GM12873 (cell line): Measurements from ENCODE around the gene MIOX.

Experiments
- CTCF ChIP-seq: IDR thresholded peaks from 2 replicates; pipeline ENCODE4 v1.5.1; 2012; ENCODE audit warnings: low read depth, mild to moderate bottlenecking, moderate library complexity, low read length, control low read depth; ENCODE audit not compliant: insufficient read depth; ENCODE audit errors: missing control alignments

The MIOX gene

GRCh38 chr22:50471197-50471847 is 15.3 kb upstream of the MIOX start:
- no peak for TF ChIP-seq CTCF

DNA sequence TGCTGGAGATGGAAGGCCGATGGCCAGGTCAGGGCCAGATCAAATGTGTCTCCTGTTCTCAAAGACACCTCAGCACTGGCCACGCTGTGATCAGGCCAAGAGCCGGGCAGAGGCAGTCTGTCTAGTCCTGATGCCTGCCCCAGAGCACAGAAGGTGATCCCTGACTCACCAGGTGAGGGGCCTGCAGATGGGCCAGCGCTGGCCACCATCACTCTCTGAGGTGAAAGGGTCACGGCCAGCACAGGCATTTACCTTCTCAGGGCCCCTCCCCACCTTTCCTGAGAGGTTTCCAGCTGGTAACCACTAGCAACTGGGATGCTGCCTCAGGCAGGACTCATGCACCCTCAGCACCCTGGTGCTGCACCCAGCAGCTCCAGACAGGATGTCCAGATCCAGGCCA is 14.7 kb upstream of the MIOX start:
- no peak for TF ChIP-seq CTCF

- TF ChIP-seq CTCF: peak; percentile 70
Observed at GRCh38 chr22:50473088-50473487, 13.6 kb upstream of the MIOX start.

DNA sequence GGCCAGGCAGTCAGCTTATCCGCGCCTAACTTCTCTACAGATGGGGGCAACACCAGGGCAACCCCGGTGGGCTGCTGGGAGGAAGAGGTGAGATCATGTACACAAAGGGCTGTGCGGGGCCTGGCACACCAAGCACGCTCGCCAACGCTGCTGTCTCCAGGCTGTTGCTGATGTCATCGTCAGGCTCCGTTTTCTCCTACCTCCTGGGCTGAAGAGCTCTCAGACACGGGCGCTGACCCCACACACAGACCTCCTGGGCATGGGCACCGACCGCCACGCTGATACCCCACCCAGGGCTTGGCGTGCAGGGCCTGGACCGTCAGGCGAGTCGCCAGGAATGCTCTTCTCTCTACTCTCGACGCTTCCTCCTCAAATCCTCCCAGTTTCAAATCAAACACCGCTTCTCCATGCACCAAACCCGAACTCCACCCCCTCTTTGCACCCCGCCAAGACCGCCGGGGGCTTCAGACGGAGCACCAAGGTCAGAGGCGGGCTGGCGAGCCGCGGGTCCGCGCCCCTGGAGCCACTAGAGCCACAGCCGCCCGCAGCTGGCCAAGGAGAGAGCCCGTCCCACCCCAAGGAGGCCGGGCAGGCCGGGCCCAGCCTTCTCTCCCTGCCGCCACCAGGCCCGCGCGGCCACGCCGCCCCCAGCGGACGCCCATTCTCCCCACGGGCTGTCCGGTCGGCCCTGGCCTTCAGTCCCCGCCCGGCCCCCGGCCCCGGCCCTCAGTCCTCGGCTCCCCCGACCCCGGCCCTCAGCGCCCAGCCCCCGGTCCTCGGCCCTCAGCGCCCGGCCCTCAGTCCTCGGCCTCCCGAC is 12.6 kb upstream of the MIOX start:
- TF ChIP-seq CTCF: no peak

DNA sequence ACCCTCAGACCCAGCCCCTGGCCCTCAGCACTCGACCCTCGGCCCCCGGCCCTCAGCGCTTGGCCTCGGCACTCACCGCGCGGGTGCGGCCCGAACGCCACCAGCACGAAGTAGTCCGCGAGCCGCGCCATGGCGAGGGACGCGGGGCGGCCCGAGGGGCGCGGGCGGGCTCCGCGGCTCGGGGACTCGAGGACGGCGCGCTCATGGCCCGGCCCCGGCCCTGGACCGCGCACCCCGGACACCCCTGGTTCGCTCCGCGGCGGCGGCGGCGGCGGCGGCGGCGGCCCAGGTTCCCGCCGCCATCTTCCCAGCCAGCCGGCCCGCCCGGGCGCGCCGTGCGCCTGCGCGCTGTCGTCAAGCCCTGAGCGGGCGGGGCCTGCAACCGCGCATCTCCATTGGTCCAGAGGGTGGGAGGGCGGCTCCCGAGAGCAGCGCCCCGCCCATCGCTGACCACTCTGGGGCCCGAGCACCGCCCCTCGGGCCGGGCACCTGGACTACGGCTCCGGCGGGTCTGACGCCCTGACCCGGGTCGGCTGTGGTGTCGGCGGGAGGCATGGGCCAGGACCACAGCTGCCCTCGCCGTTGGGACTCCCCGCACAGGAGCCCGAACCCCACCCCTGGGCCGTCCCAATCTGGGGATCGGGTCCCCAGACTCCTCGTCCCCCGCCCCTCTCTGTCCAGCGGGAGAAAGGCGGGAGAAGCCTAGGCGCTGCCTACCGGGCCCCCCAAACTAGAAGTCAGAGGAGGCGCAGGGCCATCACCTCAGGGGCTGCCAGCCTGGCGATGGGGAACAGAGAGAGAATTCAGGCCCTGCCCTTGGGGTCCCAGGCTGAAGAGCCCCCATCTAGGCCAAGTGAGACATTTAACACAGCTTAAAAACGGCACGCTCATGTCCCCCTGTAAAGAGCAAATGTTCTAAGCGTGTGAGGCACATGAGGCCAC is 11.7 kb upstream of the MIOX start, which contains the start of gene SBF1:
Gene SBF1 (minus strand): TSS at position 326 of the 942 bp plus-strand sequence. CDS start 195 bp downstream, at position 131.
- no peak for TF ChIP-seq CTCF

DNA sequence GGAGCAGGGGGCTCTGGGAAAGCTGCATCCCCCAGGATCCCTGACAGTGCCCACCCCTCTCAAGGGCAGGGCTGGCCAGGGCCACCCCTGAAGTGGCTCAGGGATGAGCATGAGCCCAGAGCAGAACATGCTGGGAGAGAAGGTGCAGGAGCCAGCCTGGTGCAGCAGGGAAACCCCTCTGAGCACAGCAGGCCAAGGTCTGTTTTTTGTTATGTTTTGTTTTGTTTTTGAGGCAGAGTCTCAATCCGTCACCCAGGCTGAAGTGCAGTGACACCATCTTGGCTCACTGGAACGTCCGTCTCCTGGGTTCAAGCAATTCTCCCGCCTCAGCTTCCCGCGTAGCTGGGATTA is 11.0 kb upstream of the MIOX start:
- TF ChIP-seq CTCF: no peak

DNA sequence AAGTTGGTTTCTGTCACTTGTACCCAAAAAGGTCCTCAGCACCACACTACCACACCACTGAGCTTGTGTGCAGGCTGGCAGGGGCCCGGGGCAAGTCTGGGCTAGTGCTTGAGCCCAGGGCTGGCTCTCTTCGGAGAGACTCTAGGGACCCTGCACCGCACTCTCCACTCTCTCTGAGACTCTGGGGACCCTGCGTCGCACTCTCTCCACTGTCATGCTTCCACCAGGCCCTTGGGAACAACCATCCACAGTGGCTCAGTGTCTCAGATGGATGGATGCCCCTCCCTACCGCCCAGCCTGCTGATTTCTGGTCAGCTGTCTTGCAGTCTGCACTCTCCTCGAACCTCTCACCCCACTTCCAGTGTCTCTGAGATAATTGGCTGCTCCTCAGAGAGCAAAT is 9.8 kb upstream of the MIOX start:
- TF ChIP-seq CTCF: no peak
